GM12878 (cell line): ENCODE measurements around the gene PIGS. TPM values are rescaled to one million over a fixed set of nuclear protein-coding genes. Genes with fewer than 3 reads are reported as not detected.
A peak's percentile ranks its signal among the peaks of the same experiment; 100 is the strongest.

Experiments
- CEBPB ChIP-seq, 2 experiments: fragments of 150-350 bp in 1 of 2; IDR thresholded peaks; 2 replicates each; pipeline ENCODE4 v1.6.1; 2012 to 2014; ENCODE audit warnings: low read depth in 2 of 2, low read length in 2 of 2, borderline replicate concordance in 1 of 2, inconsistent platforms in 1 of 2
- CHD1 ChIP-seq: IDR thresholded peaks from 2 replicates; pipeline ENCODE4 v1.6.1; 2012; ENCODE audit warnings: low read depth, low read length, improper control_type of control experiment
- CHD2 ChIP-seq: IDR thresholded peaks from 2 replicates; pipeline ENCODE4 v1.6.1; 2011; ENCODE audit warnings: low read depth, low read length, improper control_type of control experiment, borderline replicate concordance
- JUND ChIP-seq: IDR thresholded peaks from 2 replicates; pipeline ENCODE4 v1.6.1; 2012; ENCODE audit warnings: low read depth, mild to moderate bottlenecking, low read length, improper control_type of control experiment, moderate library complexity
- PML ChIP-seq: IDR thresholded peaks from 2 replicates; pipeline ENCODE4 v1.6.1; 2012; ENCODE audit warnings: low read length, inconsistent platforms
- POLR2A ChIP-seq: IDR thresholded peaks from 2 replicates; pipeline ENCODE4 v1.6.1; 2011; ENCODE audit warnings: low read depth, mild to moderate bottlenecking, low read length
- SMAD1 ChIP-seq: fragments of 450-650 bp; IDR thresholded peaks from 2 replicates; pipeline ENCODE4 v1.6.1; 2018; ENCODE audit warnings: mild to moderate bottlenecking, low read depth; ENCODE audit not compliant: partially characterized antibody
- YY1 ChIP-seq: IDR thresholded peaks from 2 replicates; pipeline ENCODE4 v1.6.1; 2011; ENCODE audit warnings: low read depth, mild to moderate bottlenecking, low read length
- polyA plus RNA-seq, 11 experiments: library from polyadenylated mRNA; depleted of rRNA in 4 of 11; unstranded in 6 of 11; stranded (reverse) in 5 of 11; fragments of >200 nt; fragmentation: Nextera tagmentation in 4 of 11; fragmentation: Illumina TruSeq in 1 of 11; extraction: Ambion mirVana in 4 of 11; extraction: Trizol in 1 of 11; gene quantifications; 1 replicate in 1 of 11; 2 replicates in 10 of 11; pipeline versions ENCODE4 v1.2.1 to v1.2.3, GENCODE V29; 2011 to 2016; ENCODE audit warnings: inconsistent platforms in 2 of 11, missing spikeins in 2 of 11, low read depth in 1 of 11
- total RNA-seq, 4 experiments: library from RNA; depleted of rRNA in 3 of 4; stranded (reverse); fragments of >200 nt in 3 of 4; fragmentation: Illumina TruSeq in 1 of 4; extraction: Trizol in 1 of 4; gene quantifications; 2 replicates each; pipeline versions ENCODE4 v1.2.1 to v1.2.3, GENCODE V29; 2013 to 2021
- TF ChIP-seq, protein P1 (sequence below): IDR thresholded peaks from 2 replicates; pipeline ENCODE4 v1.6.1; 2012; ENCODE audit warnings: improper control_type of control experiment, low read depth, low read length; ENCODE audit not compliant: insufficient replicate concordance
- TF ChIP-seq, protein P2 (sequence below): IDR thresholded peaks from 2 replicates; pipeline ENCODE4 v1.6.1; 2012; ENCODE audit warnings: mild to moderate bottlenecking, low read depth, low read length
- TF ChIP-seq, protein P3 (sequence below): fragments of 450-650 bp; IDR thresholded peaks from 2 replicates; pipeline ENCODE4 v1.6.1; 2017; ENCODE audit warnings: antibody characterized with exemption, mild to moderate bottlenecking, moderate library complexity
- TF ChIP-seq, protein P4 (sequence below): fragments of 450-650 bp; IDR thresholded peaks from 2 replicates; pipeline ENCODE4 v1.6.1; 2018; ENCODE audit warnings: borderline replicate concordance, mild to moderate bottlenecking; ENCODE audit not compliant: partially characterized antibody
- TF ChIP-seq, protein P5 (sequence below): IDR thresholded peaks from 2 replicates; pipeline ENCODE4 v1.6.1; 2011; ENCODE audit warnings: mild to moderate bottlenecking, low read depth, low read length, moderate library complexity; ENCODE audit not compliant: insufficient replicate concordance

The PIGS gene
- total and polyA plus RNA-seq, 10 of the 15 experiments (the other 5 are each of a cell fraction or from before 2014, with no cell fraction given) = 27.5 to 73.7 (median 50.7) TPM

DNA sequence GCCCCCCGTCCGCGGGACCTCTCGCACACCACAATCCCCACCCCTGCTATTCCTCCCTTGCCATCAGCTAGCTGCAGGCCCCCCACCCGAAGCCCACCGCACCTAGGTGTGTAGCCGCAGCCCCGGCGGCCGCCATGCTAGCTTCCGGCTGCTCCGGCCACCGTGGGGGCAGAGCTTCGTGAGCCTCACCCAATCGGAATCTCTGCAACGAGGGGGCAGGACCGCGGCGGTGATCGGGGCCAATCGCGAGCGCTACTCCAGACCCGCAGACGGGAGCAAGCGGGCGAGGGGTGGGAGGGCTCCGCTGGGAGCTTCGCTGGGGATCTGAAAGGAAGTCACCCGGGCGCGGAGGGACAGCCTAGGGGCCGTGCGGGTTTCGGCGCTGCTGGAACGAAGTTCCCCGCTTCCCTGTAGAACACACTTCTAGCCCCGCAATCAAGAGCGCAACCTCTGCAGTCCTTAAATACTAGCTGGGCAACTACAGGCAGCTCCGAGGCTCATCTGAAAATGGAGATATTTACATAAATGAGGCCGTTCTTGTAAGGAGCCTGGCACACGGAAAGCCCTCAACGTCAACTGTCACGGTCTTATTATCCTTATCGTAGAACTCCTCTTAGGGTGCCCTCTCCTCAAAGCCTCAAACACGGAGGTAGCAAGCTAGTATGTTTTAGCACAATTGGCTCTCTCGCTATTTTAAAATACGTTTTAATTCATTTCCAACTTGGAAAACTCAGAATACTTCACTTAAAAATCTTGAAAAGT is at the start of gene PIGS (continued):
- TF ChIP-seq, protein P1, sequence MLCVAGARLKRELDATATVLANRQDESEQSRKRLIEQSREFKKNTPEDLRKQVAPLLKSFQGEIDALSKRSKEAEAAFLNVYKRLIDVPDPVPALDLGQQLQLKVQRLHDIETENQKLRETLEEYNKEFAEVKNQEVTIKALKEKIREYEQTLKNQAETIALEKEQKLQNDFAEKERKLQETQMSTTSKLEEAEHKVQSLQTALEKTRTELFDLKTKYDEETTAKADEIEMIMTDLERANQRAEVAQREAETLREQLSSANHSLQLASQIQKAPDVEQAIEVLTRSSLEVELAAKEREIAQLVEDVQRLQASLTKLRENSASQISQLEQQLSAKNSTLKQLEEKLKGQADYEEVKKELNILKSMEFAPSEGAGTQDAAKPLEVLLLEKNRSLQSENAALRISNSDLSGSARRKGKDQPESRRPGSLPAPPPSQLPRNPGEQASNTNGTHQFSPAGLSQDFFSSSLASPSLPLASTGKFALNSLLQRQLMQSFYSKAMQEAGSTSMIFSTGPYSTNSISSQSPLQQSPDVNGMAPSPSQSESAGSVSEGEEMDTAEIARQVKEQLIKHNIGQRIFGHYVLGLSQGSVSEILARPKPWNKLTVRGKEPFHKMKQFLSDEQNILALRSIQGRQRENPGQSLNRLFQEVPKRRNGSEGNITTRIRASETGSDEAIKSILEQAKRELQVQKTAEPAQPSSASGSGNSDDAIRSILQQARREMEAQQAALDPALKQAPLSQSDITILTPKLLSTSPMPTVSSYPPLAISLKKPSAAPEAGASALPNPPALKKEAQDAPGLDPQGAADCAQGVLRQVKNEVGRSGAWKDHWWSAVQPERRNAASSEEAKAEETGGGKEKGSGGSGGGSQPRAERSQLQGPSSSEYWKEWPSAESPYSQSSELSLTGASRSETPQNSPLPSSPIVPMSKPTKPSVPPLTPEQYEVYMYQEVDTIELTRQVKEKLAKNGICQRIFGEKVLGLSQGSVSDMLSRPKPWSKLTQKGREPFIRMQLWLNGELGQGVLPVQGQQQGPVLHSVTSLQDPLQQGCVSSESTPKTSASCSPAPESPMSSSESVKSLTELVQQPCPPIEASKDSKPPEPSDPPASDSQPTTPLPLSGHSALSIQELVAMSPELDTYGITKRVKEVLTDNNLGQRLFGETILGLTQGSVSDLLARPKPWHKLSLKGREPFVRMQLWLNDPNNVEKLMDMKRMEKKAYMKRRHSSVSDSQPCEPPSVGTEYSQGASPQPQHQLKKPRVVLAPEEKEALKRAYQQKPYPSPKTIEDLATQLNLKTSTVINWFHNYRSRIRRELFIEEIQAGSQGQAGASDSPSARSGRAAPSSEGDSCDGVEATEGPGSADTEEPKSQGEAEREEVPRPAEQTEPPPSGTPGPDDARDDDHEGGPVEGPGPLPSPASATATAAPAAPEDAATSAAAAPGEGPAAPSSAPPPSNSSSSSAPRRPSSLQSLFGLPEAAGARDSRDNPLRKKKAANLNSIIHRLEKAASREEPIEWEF = no peak
- TF ChIP-seq CEBPB (IDR thresholded peaks at IDR 0.05; ENCODE audit: borderline replicate concordance in 1 of 2, low read depth in 2 of 2, low read length in 2 of 2) = no peak
- TF ChIP-seq, protein P2, sequence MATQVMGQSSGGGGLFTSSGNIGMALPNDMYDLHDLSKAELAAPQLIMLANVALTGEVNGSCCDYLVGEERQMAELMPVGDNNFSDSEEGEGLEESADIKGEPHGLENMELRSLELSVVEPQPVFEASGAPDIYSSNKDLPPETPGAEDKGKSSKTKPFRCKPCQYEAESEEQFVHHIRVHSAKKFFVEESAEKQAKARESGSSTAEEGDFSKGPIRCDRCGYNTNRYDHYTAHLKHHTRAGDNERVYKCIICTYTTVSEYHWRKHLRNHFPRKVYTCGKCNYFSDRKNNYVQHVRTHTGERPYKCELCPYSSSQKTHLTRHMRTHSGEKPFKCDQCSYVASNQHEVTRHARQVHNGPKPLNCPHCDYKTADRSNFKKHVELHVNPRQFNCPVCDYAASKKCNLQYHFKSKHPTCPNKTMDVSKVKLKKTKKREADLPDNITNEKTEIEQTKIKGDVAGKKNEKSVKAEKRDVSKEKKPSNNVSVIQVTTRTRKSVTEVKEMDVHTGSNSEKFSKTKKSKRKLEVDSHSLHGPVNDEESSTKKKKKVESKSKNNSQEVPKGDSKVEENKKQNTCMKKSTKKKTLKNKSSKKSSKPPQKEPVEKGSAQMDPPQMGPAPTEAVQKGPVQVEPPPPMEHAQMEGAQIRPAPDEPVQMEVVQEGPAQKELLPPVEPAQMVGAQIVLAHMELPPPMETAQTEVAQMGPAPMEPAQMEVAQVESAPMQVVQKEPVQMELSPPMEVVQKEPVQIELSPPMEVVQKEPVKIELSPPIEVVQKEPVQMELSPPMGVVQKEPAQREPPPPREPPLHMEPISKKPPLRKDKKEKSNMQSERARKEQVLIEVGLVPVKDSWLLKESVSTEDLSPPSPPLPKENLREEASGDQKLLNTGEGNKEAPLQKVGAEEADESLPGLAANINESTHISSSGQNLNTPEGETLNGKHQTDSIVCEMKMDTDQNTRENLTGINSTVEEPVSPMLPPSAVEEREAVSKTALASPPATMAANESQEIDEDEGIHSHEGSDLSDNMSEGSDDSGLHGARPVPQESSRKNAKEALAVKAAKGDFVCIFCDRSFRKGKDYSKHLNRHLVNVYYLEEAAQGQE = no peak
- TF ChIP-seq, protein P3, sequence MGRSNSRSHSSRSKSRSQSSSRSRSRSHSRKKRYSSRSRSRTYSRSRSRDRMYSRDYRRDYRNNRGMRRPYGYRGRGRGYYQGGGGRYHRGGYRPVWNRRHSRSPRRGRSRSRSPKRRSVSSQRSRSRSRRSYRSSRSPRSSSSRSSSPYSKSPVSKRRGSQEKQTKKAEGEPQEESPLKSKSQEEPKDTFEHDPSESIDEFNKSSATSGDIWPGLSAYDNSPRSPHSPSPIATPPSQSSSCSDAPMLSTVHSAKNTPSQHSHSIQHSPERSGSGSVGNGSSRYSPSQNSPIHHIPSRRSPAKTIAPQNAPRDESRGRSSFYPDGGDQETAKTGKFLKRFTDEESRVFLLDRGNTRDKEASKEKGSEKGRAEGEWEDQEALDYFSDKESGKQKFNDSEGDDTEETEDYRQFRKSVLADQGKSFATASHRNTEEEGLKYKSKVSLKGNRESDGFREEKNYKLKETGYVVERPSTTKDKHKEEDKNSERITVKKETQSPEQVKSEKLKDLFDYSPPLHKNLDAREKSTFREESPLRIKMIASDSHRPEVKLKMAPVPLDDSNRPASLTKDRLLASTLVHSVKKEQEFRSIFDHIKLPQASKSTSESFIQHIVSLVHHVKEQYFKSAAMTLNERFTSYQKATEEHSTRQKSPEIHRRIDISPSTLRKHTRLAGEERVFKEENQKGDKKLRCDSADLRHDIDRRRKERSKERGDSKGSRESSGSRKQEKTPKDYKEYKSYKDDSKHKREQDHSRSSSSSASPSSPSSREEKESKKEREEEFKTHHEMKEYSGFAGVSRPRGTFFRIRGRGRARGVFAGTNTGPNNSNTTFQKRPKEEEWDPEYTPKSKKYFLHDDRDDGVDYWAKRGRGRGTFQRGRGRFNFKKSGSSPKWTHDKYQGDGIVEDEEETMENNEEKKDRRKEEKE = no peak
- TF ChIP-seq SMAD1 = no peak
- TF ChIP-seq, protein P4, sequence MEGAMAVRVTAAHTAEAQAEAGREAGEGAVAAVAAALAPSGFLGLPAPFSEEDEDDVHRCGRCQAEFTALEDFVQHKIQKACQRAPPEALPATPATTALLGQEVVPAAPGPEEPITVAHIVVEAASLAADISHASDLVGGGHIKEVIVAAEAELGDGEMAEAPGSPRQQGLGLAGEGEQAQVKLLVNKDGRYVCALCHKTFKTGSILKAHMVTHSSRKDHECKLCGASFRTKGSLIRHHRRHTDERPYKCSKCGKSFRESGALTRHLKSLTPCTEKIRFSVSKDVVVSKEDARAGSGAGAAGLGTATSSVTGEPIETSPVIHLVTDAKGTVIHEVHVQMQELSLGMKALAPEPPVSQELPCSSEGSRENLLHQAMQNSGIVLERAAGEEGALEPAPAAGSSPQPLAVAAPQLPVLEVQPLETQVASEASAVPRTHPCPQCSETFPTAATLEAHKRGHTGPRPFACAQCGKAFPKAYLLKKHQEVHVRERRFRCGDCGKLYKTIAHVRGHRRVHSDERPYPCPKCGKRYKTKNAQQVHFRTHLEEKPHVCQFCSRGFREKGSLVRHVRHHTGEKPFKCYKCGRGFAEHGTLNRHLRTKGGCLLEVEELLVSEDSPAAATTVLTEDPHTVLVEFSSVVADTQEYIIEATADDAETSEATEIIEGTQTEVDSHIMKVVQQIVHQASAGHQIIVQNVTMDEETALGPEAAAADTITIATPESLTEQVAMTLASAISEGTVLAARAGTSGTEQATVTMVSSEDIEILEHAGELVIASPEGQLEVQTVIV = no peak
- no peak; the same call in 1 of the 2 replicates for TF ChIP-seq CHD1
- peak; percentile 96 for TF ChIP-seq YY1
- TF ChIP-seq PML = no peak
- TF ChIP-seq JUND = no peak
- peak; percentile 94 for TF ChIP-seq POLR2A
- TF ChIP-seq, protein P5, sequence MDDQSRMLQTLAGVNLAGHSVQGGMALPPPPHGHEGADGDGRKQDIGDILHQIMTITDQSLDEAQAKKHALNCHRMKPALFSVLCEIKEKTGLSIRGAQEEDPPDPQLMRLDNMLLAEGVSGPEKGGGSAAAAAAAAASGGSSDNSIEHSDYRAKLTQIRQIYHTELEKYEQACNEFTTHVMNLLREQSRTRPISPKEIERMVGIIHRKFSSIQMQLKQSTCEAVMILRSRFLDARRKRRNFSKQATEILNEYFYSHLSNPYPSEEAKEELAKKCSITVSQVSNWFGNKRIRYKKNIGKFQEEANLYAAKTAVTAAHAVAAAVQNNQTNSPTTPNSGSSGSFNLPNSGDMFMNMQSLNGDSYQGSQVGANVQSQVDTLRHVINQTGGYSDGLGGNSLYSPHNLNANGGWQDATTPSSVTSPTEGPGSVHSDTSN = no peak
- no peak; the same call in 1 of the 2 replicates for TF ChIP-seq CHD2
